Liver (tissue), 9 donors: ENCODE data around the gene CACNA1D. TPM values are rescaled to one million over a fixed set of nuclear protein-coding genes. Genes with fewer than 3 reads are reported as not detected.

Experiments used
- DNase-seq: peaks from one replicate; pipeline ENCODE4 v3.0.0-alpha.2; 2017; ENCODE audit warnings: low spot score
- H3K27ac ChIP-seq, 2 donors: one replicate each; pipeline ENCODE4 v1.7.0; 2013; ENCODE audit warnings: inconsistent platforms in 2 of 2, low read length in 2 of 2, control low read depth in 1 of 2, low read depth in 1 of 2, mild to moderate bottlenecking in 1 of 2
- H3K27me3 ChIP-seq, 4 donors: one replicate each; pipeline versions ENCODE4 v1.6.1 to v1.7.0; 2013; ENCODE audit warnings: low read length in 3 of 4, inconsistent platforms in 1 of 4, mild to moderate bottlenecking in 1 of 4, moderate library complexity in 1 of 4; ENCODE audit not compliant: control insufficient read depth in 4 of 4, insufficient read depth in 4 of 4
- H3K36me3 ChIP-seq, 4 donors: one replicate each; pipeline versions ENCODE4 v1.6.1 to v1.7.0; 2013; ENCODE audit warnings: low read length in 3 of 4, mild to moderate bottlenecking in 3 of 4, low read depth in 1 of 4, moderate library complexity in 1 of 4; ENCODE audit not compliant: control insufficient read depth in 4 of 4, insufficient read depth in 3 of 4
- H3K4me1 ChIP-seq, 4 donors: one replicate each; pipeline versions ENCODE4 v1.6.1 to v1.7.0; 2013; ENCODE audit warnings: low read length in 3 of 4, mild to moderate bottlenecking in 3 of 4, moderate library complexity in 1 of 4; ENCODE audit not compliant: control insufficient read depth in 4 of 4, insufficient read depth in 4 of 4
- H3K4me3 ChIP-seq, 3 donors: one replicate each; pipeline versions ENCODE4 v1.6.1 to v1.7.0; 2013; ENCODE audit warnings: low read length in 3 of 3, control low read depth in 1 of 3, low read depth in 1 of 3, mild to moderate bottlenecking in 1 of 3
- H3K9ac ChIP-seq, 2 donors: one replicate each; pipeline ENCODE4 v1.7.0; 2013; ENCODE audit warnings: low read length in 2 of 2, mild to moderate bottlenecking in 2 of 2, moderate library complexity in 2 of 2, control low read depth in 1 of 2, low read depth in 1 of 2
- H3K9me3 ChIP-seq, 4 donors: one replicate each; pipeline versions ENCODE4 v1.6.1 to v1.7.0; 2013; ENCODE audit warnings: low read length in 3 of 4; ENCODE audit not compliant: control insufficient read depth in 4 of 4
- EGR1 ChIP-seq, 2 donors: IDR thresholded peaks; 2 replicates each; pipeline ENCODE4 v1.6.1; 2016 to 2018; ENCODE audit warnings: antibody characterized with exemption in 2 of 2, low read depth in 2 of 2
- FOXA1 ChIP-seq: IDR thresholded peaks from 2 replicates; pipeline ENCODE4 v1.6.1; 2016; ENCODE audit warnings: antibody characterized with exemption
- GABPA ChIP-seq, 2 donors: IDR thresholded peaks in 1 of 2; conservative IDR thresholded peaks in 1 of 2; 2 replicates each; pipeline ENCODE4 v1.6.1; 2016; ENCODE audit warnings: antibody characterized with exemption in 2 of 2, mild to moderate bottlenecking in 1 of 2, moderate library complexity in 1 of 2
- HNF4A ChIP-seq, 2 donors: conservative IDR thresholded peaks; 2 replicates each; pipeline ENCODE4 v1.6.1; 2016; ENCODE audit warnings: antibody characterized with exemption in 2 of 2, mild to moderate bottlenecking in 2 of 2
- HNF4G ChIP-seq: IDR thresholded peaks from 2 replicates; pipeline ENCODE4 v1.6.1; 2016; ENCODE audit warnings: antibody characterized with exemption
- NR2F2 ChIP-seq: IDR thresholded peaks from 2 replicates; pipeline ENCODE4 v1.6.1; 2016; ENCODE audit warnings: antibody characterized with exemption
- RAD21 ChIP-seq, 2 donors: IDR thresholded peaks; 2 replicates each; pipeline ENCODE4 v1.6.1; 2016; ENCODE audit warnings: antibody characterized with exemption in 2 of 2, mild to moderate bottlenecking in 2 of 2
- REST ChIP-seq: IDR thresholded peaks from 2 replicates; pipeline ENCODE4 v1.6.1; 2016; ENCODE audit warnings: antibody characterized with exemption, mild to moderate bottlenecking
- RXRA ChIP-seq, 2 donors: IDR thresholded peaks; 2 replicates each; pipeline ENCODE4 v1.6.1; 2017 to 2018; ENCODE audit warnings: antibody characterized with exemption in 2 of 2, mild to moderate bottlenecking in 1 of 2
- SP1 ChIP-seq: IDR thresholded peaks from 2 replicates; pipeline ENCODE4 v1.6.1; 2018; ENCODE audit warnings: antibody characterized with exemption, mild to moderate bottlenecking
- TAF1 ChIP-seq: conservative IDR thresholded peaks from 2 replicates; pipeline ENCODE4 v1.6.1; 2016; ENCODE audit warnings: antibody characterized with exemption, mild to moderate bottlenecking
- YY1 ChIP-seq: IDR thresholded peaks from 2 replicates; pipeline ENCODE4 v1.6.1; 2016; ENCODE audit warnings: antibody characterized with exemption, mild to moderate bottlenecking
- ZBTB33 ChIP-seq: IDR thresholded peaks from 2 replicates; pipeline ENCODE4 v1.6.1; 2016; ENCODE audit warnings: antibody characterized with exemption
- WGBS: extraction: QIAGEN DNeasy Blood & Tissue Kit; methylation state at CpG from one replicate; pipeline ENCODE4 v1.1.7; 2013; 5-methylcytosine and 5-hydroxymethylcytosine counted together
- polyA plus RNA-seq, 2 donors: library from polyadenylated mRNA; stranded (reverse) in 1 of 2; unstranded in 1 of 2; fragments of 200-250 nt in 1 of 2; fragments of >200 nt in 1 of 2; fragmentation: Nextera tagmentation in 1 of 2; extraction: Ambion mirVana in 1 of 2; gene quantifications; one replicate each; pipeline versions ENCODE4 v1.2.1 to v1.2.3, GENCODE V29; 2013 to 2015
- total RNA-seq, 2 donors: library from RNA; depleted of rRNA; stranded (reverse); fragments of >200 nt; gene quantifications; one replicate each; pipeline ENCODE4 v1.2.3, GENCODE V29; 2014
- TF ChIP-seq, protein P1 (sequence below): IDR thresholded peaks from 2 replicates; pipeline ENCODE4 v1.6.1; 2016; ENCODE audit warnings: antibody characterized with exemption
- TF ChIP-seq, protein P2 (sequence below): IDR thresholded peaks from 2 replicates; pipeline ENCODE4 v1.6.1; 2016; ENCODE audit warnings: antibody characterized with exemption
- TF ChIP-seq, protein P3 (sequence below): fragments of 150-350 bp; IDR thresholded peaks from 2 replicates; pipeline ENCODE4 v1.5.1; 2017; ENCODE audit warnings: improper control_type of control experiment, low read depth, low read length; ENCODE audit not compliant: missing input control
- donor health status: healthy.
- donor health status: healthy.
- donor health status: healthy.
- donor health status: healthy.
- donor health status: healthy.

Gene CACNA1D
- total and polyA plus RNA-seq, 4 donors: 1.8 to 18.9 (median 3.4) TPM

- Histone ChIP-seq H3K36me3 (no peaks in the 10 kb centered on the region), H3K9me3 (no peaks in the 10 kb centered on the region), H3K4me1 (no peaks in the 10 kb centered on the region), H3K27me3 (no peaks in the 10 kb centered on the region), H3K9ac (no peak overlapping the region), H3K4me3 (no peak overlapping the region), H3K27ac (no peak overlapping the region)
- no peak for TF ChIP-seq FOXA1
- no peak for TF ChIP-seq YY1
- TF ChIP-seq TAF1: no peak
- no peak for TF ChIP-seq HNF4G
- no peak for TF ChIP-seq REST
- no peak for TF ChIP-seq RAD21 (IDR thresholded peaks at IDR 0.05)
- TF ChIP-seq ZBTB33: no peak
- TF ChIP-seq, protein P1, sequence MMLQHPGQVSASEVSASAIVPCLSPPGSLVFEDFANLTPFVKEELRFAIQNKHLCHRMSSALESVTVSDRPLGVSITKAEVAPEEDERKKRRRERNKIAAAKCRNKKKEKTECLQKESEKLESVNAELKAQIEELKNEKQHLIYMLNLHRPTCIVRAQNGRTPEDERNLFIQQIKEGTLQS: no peak
- no peak for TF ChIP-seq HNF4A (conservative IDR thresholded peaks at IDR 0.05)
- no peak for TF ChIP-seq NR2F2
- TF ChIP-seq SP1: no peak
- TF ChIP-seq, protein P2, sequence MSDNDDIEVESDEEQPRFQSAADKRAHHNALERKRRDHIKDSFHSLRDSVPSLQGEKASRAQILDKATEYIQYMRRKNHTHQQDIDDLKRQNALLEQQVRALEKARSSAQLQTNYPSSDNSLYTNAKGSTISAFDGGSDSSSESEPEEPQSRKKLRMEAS: no peak
- no peak for TF ChIP-seq EGR1 (IDR thresholded peaks at IDR 0.05; ENCODE audit: low read depth in 2 of 2)
- DNase-seq: no peak
- WGBS: 100% methylated on average over 2 of the region's 2 CpGs
Observed at GRCh38 chr3:53691349-53691748, 196.9 kb downstream of the CACNA1D start.

DNA sequence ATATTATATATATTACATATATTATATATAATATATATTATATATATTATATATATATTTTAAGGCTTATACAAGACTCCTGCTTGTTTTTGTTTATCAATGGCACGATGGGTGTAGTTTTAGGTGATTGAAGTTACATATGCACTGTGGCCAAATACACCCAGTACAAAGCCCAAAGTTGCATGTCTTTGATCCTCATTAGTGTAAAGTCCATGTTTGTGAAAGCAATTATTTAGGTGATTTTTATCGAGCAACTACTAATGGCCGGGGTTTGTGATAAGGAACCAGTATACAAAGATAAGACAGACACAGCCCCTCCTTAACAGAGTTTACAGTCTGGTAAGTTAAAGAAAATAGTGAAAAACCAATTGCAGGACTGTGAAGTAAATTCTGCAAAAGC lies 197.5 kb downstream of the CACNA1D start:
- TF ChIP-seq SP1 (no peak), FOXA1 (no peak), HNF4A (conservative IDR thresholded peaks at IDR 0.05) (peak; percentile 36 to 69), YY1 (no peak)
- no peak overlapping the region for H3K9ac ChIP-seq
- no peak overlapping the region for H3K27ac ChIP-seq
- no peak overlapping the region for H3K4me3 ChIP-seq
- H3K9me3 ChIP-seq: no peaks in the 10 kb centered on the region
- DNase-seq: no peak
- no peaks in the 10 kb centered on the region for H3K36me3 ChIP-seq
- H3K27me3 ChIP-seq: no peaks in the 10 kb centered on the region
- WGBS: 29% methylated on average over 3 of the region's 3 CpGs
- H3K4me1 ChIP-seq: no peaks in the 10 kb centered on the region

- H3K4me3 ChIP-seq: no peak overlapping the region
- H3K27me3 ChIP-seq: no peaks in the 10 kb centered on the region
- no peaks in the 10 kb centered on the region for H3K36me3 ChIP-seq
- WGBS: 80% methylated on average over 2 of the region's 2 CpGs
- no peak for DNase-seq
- no peaks in the 10 kb centered on the region for H3K9me3 ChIP-seq
- H3K4me1 ChIP-seq: no peaks in the 10 kb centered on the region
- no peak overlapping the region for H3K27ac ChIP-seq
- H3K9ac ChIP-seq: no peak overlapping the region
- TF ChIP-seq RXRA (IDR thresholded peaks at IDR 0.05) (no peak), GABPA (IDR thresholded peaks at IDR 0.05 in 1 of 2, conservative IDR thresholded peaks at IDR 0.05 in 1 of 2) (no peak), TAF1 (no peak), REST (no peak)
- TF ChIP-seq, protein P3, sequence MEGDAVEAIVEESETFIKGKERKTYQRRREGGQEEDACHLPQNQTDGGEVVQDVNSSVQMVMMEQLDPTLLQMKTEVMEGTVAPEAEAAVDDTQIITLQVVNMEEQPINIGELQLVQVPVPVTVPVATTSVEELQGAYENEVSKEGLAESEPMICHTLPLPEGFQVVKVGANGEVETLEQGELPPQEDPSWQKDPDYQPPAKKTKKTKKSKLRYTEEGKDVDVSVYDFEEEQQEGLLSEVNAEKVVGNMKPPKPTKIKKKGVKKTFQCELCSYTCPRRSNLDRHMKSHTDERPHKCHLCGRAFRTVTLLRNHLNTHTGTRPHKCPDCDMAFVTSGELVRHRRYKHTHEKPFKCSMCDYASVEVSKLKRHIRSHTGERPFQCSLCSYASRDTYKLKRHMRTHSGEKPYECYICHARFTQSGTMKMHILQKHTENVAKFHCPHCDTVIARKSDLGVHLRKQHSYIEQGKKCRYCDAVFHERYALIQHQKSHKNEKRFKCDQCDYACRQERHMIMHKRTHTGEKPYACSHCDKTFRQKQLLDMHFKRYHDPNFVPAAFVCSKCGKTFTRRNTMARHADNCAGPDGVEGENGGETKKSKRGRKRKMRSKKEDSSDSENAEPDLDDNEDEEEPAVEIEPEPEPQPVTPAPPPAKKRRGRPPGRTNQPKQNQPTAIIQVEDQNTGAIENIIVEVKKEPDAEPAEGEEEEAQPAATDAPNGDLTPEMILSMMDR: no peak
Observed at GRCh38 chr3:53693451-53693850, 199.0 kb downstream of the CACNA1D start.
